B cell (primary cell): ENCODE measurements around the gene GALNT7.

Experiments
- CTCF ChIP-seq: fragments of 200-600 bp; IDR thresholded peaks from one replicate; pipeline ENCODE4 v1.8.0; 2022; ENCODE audit warnings: antibody characterized with exemption, mild to moderate bottlenecking
- EZH2 ChIP-seq: IDR thresholded peaks from 2 replicates; pipeline ENCODE4 v1.6.1; 2012; ENCODE audit warnings: borderline replicate concordance, low read depth, mild to moderate bottlenecking, moderate library complexity, low read length; ENCODE audit not compliant: insufficient read depth, poor library complexity, severe bottlenecking

- TF ChIP-seq CTCF (no peak), EZH2 (no peak)
Observed at GRCh38 chr4:173371292-173372192, 202.9 kb downstream of the GALNT7 start.
